ACC112 (cell line): ENCODE results near the gene HUS1B.

Source experiments
- H2AFZ ChIP-seq: fragments of 200-600 bp; sonication (generic); one replicate; pipeline ENCODE4 v1.6.0; 2017; ENCODE audit warnings: antibody characterized with exemption, low read length; ENCODE audit not compliant: unreplicated experiment
- H3K27ac ChIP-seq: fragments of 200-600 bp; sonication (generic); 2 replicates; pipeline ENCODE4 v1.5.1; 2014; ENCODE audit warnings: low read depth, mild to moderate bottlenecking, antibody characterized with exemption, low read length, moderate library complexity
- H3K27me3 ChIP-seq: fragments of 200-600 bp; sonication (generic); 2 replicates; pipeline ENCODE4 v1.6.1; 2014; ENCODE audit warnings: mild to moderate bottlenecking, antibody characterized with exemption, low read length, moderate library complexity, mixed read lengths; ENCODE audit not compliant: insufficient read depth
- H3K36me3 ChIP-seq: fragments of 200-600 bp; sonication (generic); 2 replicates; pipeline ENCODE4 v1.6.1; 2016; ENCODE audit warnings: mild to moderate bottlenecking, antibody characterized with exemption, low read length, moderate library complexity, mixed read lengths; ENCODE audit not compliant: insufficient read depth
- H3K4me1 ChIP-seq: fragments of 200-600 bp; sonication (generic); one replicate; pipeline ENCODE4 v1.6.1; 2016; ENCODE audit warnings: low read length, mixed read lengths; ENCODE audit not compliant: insufficient read depth, unreplicated experiment, control insufficient read depth
- H3K4me3 ChIP-seq: fragments of 200-600 bp; sonication (generic); 2 replicates; pipeline ENCODE4 v1.5.1; 2014; ENCODE audit warnings: mild to moderate bottlenecking, low read depth, low read length
- H3K79me2 ChIP-seq: fragments of 200-600 bp; sonication (generic); one replicate; pipeline ENCODE4 v1.6.0; 2016; ENCODE audit warnings: low read length; ENCODE audit not compliant: control insufficient read depth, unreplicated experiment, insufficient read depth

Gene HUS1B

DNA sequence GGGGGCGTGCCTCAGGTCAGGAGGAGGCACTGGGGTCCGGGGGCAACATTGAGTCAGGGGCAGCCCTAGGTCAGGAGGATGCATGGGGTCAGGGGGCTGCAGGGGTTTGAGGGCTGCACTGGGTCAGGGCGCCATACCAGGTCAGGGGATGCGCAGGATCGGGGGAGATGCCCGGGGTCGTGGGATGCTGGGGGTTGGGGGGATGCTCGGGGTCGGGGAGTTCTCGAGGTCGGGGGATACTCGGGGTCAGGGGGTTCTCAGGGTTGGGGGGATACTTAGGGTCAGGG lies 36.8 kb upstream of the HUS1B start:
- H2AFZ ChIP-seq: no peak overlapping the region
- H3K27ac ChIP-seq: no peak overlapping the region
- H3K79me2 ChIP-seq: peaks cover 35% of the 10 kb centered on the region
- no peaks in the 10 kb centered on the region for H3K36me3 ChIP-seq
- peaks cover 14% of the 10 kb centered on the region for H3K4me1 ChIP-seq
- peak overlapping the region; percentile 93 for H3K4me3 ChIP-seq
- H3K27me3 ChIP-seq: no peaks in the 10 kb centered on the region

- Histone ChIP-seq H3K4me3 (peak within 1 kb of the TSS; percentile 93), H3K4me1 (peaks cover 14% of the 10 kb centered on the region), H2AFZ (peak within 1 kb of the TSS; percentile 72), H3K27ac (no peak within 1 kb of the TSS), H3K27me3 (no peaks in the 10 kb centered on the region), H3K79me2 (peaks cover 35% of the 10 kb centered on the region), H3K36me3 (no peaks in the 10 kb centered on the region)
These were observed 36.2 kb upstream of the HUS1B start, which contains the start of gene EXOC2 for GRCh38 chr6:692858-693722. TSS of gene EXOC2 (minus strand) at chr6:693139. CDS start at chr6:637818, 55,321 bp downstream.

DNA sequence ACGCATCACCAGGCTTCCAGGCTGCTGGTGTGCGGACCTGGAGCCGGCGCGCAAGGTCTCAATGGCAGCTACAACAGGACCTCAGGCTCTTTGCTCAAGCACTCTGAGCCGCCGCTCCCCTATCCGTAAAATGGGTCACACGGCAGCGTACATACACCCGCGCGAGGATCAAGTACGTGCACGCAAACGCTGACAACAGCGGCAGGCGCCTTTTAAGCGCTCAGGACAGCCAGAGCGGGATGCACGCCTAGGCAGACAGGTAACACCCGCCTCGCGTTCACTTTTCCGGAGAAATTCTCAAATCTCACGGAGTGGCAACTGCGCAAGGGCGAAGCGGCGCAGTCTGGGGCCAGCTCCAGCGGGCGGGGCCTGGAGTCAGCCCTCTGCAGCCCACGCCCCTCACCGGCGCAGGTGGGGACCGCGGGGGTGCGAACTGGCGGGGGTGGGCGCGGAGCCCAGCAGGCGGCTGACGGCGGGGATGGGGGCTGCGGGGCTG lies 35.5 kb upstream of the HUS1B start:
- Histone ChIP-seq H2AFZ (peak overlapping the region; percentile 57), H3K79me2 (peaks cover 38% of the 10 kb centered on the region), H3K36me3 (no peaks in the 10 kb centered on the region), H3K4me1 (peaks cover 14% of the 10 kb centered on the region), H3K27ac (no peak overlapping the region), H3K4me3 (peak overlapping the region; percentile 93), H3K27me3 (no peaks in the 10 kb centered on the region)

DNA sequence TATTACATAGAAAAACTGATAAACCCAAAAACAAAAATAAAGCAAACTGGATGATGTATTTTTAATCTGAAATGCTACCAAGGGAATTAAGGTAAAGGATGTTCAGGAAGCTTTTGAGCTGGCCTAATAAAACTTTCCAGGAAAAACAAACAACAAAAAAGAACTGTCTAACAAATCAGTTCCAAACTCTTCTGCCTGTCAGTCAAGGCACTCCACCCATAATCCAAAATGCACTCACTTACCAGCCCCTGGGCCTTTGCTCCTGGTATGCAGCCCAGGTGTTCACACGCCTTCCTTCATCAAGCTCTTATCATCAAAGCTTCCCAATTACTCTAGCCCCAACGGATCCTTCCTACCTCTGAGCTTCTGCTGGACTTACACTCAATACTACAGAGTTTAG lies 32.3 kb upstream of the HUS1B start:
- peaks cover 27% of the 10 kb centered on the region for H3K4me1 ChIP-seq
- no peak overlapping the region for H2AFZ ChIP-seq
- H3K36me3 ChIP-seq: no peaks in the 10 kb centered on the region
- no peak overlapping the region for H3K27ac ChIP-seq
- peaks cover 49% of the 10 kb centered on the region for H3K79me2 ChIP-seq
- no peak overlapping the region for H3K4me3 ChIP-seq
- H3K27me3 ChIP-seq: no peaks in the 10 kb centered on the region

GRCh38 chr6:686497-686896 lies 29.6 kb upstream of the HUS1B start:
- Histone ChIP-seq H3K4me1 (peaks cover 39% of the 10 kb centered on the region), H3K36me3 (no peaks in the 10 kb centered on the region), H2AFZ (no peak overlapping the region), H3K27me3 (no peaks in the 10 kb centered on the region), H3K4me3 (no peak overlapping the region), H3K79me2 (peaks cover 61% of the 10 kb centered on the region), H3K27ac (no peak overlapping the region)

GRCh38 chr6:684831-685636 lies 28.1 kb upstream of the HUS1B start:
- Histone ChIP-seq H3K27ac (peak overlapping the region; percentile 60), H3K4me1 (peaks cover 35% of the 10 kb centered on the region), H3K27me3 (no peaks in the 10 kb centered on the region), H3K79me2 (peaks cover 61% of the 10 kb centered on the region), H3K36me3 (no peaks in the 10 kb centered on the region), H3K4me3 (0 out of 2 replicates have a peak overlapping the region, but pooled peaks have one; percentile 7), H2AFZ (no peak overlapping the region)

DNA sequence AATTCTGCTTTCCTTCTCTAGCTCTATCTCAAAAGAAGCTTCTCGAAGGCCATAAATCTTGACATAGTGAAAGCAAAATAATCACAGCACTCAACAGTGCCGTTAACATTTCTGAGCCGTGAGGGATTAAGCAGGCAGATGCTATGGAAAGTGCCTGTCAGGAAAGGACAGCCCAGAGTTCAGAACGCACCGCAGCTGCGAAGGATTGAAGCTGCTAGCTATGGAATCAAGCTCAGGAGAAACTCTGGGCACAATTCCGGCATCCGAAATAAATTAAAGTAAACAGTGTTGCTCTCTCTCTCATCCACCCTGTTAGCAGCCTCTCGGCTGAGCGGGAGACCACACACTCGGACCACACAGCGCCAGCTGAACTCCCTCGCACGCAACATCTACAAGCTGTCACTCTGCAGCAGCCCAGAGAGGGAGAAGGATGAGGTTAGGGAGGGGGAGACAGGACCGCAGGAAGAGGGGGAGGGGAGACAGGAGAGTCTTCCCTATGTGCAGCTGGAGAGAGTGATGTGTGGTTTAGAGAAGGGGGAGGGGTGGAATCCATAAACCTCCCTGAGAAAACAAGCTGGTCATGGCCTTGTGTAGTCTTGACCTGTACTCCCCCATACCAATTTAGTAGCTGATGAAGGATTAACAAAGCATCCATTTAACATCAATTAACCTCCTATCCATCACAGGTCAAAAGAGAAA lies 27.0 kb upstream of the HUS1B start:
- Histone ChIP-seq H3K4me3 (peak overlapping the region; percentile 71), H3K27ac (peak overlapping the region; percentile 60), H2AFZ (peak overlapping the region; percentile 12), H3K79me2 (peaks cover 59% of the 10 kb centered on the region), H3K36me3 (no peaks in the 10 kb centered on the region), H3K4me1 (peaks cover 35% of the 10 kb centered on the region), H3K27me3 (no peaks in the 10 kb centered on the region)

- Histone ChIP-seq H3K27ac (no peak overlapping the region), H3K4me3 (no peak overlapping the region), H3K4me1 (peaks cover 35% of the 10 kb centered on the region), H3K27me3 (no peaks in the 10 kb centered on the region), H3K79me2 (peaks cover 55% of the 10 kb centered on the region), H3K36me3 (no peaks in the 10 kb centered on the region), H2AFZ (no peak overlapping the region)
These were observed 23.9 kb upstream of the HUS1B start for GRCh38 chr6:680666-681340.

DNA sequence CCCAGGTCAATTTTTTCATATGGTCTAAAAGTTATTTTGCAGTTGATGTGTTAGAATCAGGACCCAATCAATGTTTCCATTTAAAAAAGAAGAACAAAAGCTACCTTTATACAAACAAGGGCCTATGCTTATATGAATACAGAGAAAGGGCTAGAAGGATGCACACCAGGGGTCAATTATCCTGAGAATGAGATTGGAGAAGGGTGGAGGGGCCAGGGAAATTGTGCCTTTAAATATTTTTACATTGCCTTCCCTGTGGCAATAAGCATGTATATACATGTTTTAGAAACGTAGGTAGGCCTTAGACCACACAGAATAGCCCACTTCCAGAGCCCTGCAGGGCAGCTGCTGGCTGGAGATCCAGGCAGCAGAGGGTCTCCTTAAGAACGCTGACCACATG lies 23.4 kb upstream of the HUS1B start:
- H3K4me1 ChIP-seq: peaks cover 33% of the 10 kb centered on the region
- no peak overlapping the region for H2AFZ ChIP-seq
- H3K4me3 ChIP-seq: no peak overlapping the region
- H3K79me2 ChIP-seq: peaks cover 51% of the 10 kb centered on the region
- H3K27ac ChIP-seq: no peak overlapping the region
- no peaks in the 10 kb centered on the region for H3K27me3 ChIP-seq
- no peaks in the 10 kb centered on the region for H3K36me3 ChIP-seq

- Histone ChIP-seq H3K4me3 (no peak overlapping the region), H3K27ac (no peak overlapping the region), H3K36me3 (no peaks in the 10 kb centered on the region), H3K27me3 (no peaks in the 10 kb centered on the region), H2AFZ (no peak overlapping the region), H3K4me1 (peaks cover 24% of the 10 kb centered on the region), H3K79me2 (peaks cover 44% of the 10 kb centered on the region)
These were observed 22.4 kb upstream of the HUS1B start for GRCh38 chr6:679282-679681.
